Measurements from ENCODE around the gene MAPRE2. TPM values are rescaled to one million over a fixed set of nuclear protein-coding genes. Genes with fewer than 3 reads are reported as not detected.
"Not testable (repeated sequence)": the region's sequence is repeated elsewhere in the genome, so short reads cannot be mapped to it uniquely, and the experiment has no call there.

MAPRE2 gene
- total RNA-seq, 2 donors from 2014 or later = 16.1 to 17.2 TPM

- Histone ChIP-seq H3K9me3 (no peaks in the 10 kb centered on the region), H3K27me3 (replicated peaks; ENCODE audit: insufficient read depth) (no peaks in the 10 kb centered on the region), H3K4me1 (replicated peaks) (no peaks in the 10 kb centered on the region), H3K4me3 (no peak overlapping the region), H3K36me3 (no peaks in the 10 kb centered on the region), H3K27ac (no peak overlapping the region)
- no peak for DNase-seq (ENCODE audit: low spot score)
- intact Hi-C loops (cut with DNase I) = no loop called here
- TF ChIP-seq POLR2AphosphoS5 (IDR thresholded peaks at IDR 0.05) (no peak), CTCF (IDR thresholded peaks at IDR 0.05) (no peak), POLR2A (IDR thresholded peaks at IDR 0.05) (no peak)
Observed at GRCh38 chr18:35167857-35168256, 126.6 kb downstream of the MAPRE2 start.

- H3K4me3 ChIP-seq; intact Hi-C loops (cut with DNase I); H3K9me3 ChIP-seq; H3K4me1 ChIP-seq (replicated peaks); H3K36me3 ChIP-seq; H3K27me3 ChIP-seq (replicated peaks; ENCODE audit: insufficient read depth); H3K27ac ChIP-seq; DNase-seq (ENCODE audit: low spot score): not testable (repeated sequence)
- WGBS = 79% methylated on average over 1 of the region's 1 CpG
Observed at GRCh38 chr18:35170323-35170722, 129.1 kb downstream of the MAPRE2 start.

GRCh38 chr18:35171315-35171987 lies 130.2 kb downstream of the MAPRE2 start:
- Histone ChIP-seq H3K36me3 (no peaks in the 10 kb centered on the region), H3K27ac (no peak overlapping the region), H3K27me3 (replicated peaks; ENCODE audit: insufficient read depth) (no peaks in the 10 kb centered on the region), H3K4me1 (replicated peaks) (no peaks in the 10 kb centered on the region), H3K9me3 (no peaks in the 10 kb centered on the region), H3K4me3 (no peak overlapping the region)
- 11% methylated on average over 5 of the region's 5 CpGs for WGBS
- no peak for DNase-seq (ENCODE audit: low spot score)
- TF ChIP-seq POLR2AphosphoS5 (IDR thresholded peaks at IDR 0.05) = no peak
- no peak for TF ChIP-seq POLR2A (IDR thresholded peaks at IDR 0.05)
- TF ChIP-seq CTCF (IDR thresholded peaks at IDR 0.05) = no peak
- intact Hi-C loops (cut with DNase I) = no loop called here

- H3K4me1 ChIP-seq (replicated peaks) = no peaks in the 10 kb centered on the region
- no peak for DNase-seq (ENCODE audit: low spot score)
- no peaks in the 10 kb centered on the region for H3K9me3 ChIP-seq
- no peak overlapping the region for H3K27ac ChIP-seq
- no peaks in the 10 kb centered on the region for H3K27me3 ChIP-seq (replicated peaks; ENCODE audit: insufficient read depth)
- WGBS = 85% methylated on average over 3 of the region's 3 CpGs
- H3K4me3 ChIP-seq = no peak overlapping the region
- TF ChIP-seq CTCF (IDR thresholded peaks at IDR 0.05) (no peak), POLR2AphosphoS5 (IDR thresholded peaks at IDR 0.05) (no peak), POLR2A (IDR thresholded peaks at IDR 0.05) (no peak)
- intact Hi-C loops (cut with DNase I) = no loop called here
- no peaks in the 10 kb centered on the region for H3K36me3 ChIP-seq
Observed at GRCh38 chr18:35172009-35172408, 130.8 kb downstream of the MAPRE2 start.

- Histone ChIP-seq H3K9me3 (no peaks in the 10 kb centered on the region), H3K27me3 (replicated peaks; ENCODE audit: insufficient read depth) (no peaks in the 10 kb centered on the region), H3K27ac (no peak overlapping the region), H3K36me3 (no peaks in the 10 kb centered on the region), H3K4me1 (replicated peaks) (no peaks in the 10 kb centered on the region), H3K4me3 (no peak overlapping the region)
- intact Hi-C loops (cut with DNase I) = no loop called here
- DNase-seq (ENCODE audit: low spot score) = no peak
- no peak for TF ChIP-seq POLR2A (IDR thresholded peaks at IDR 0.05)
- no peak for TF ChIP-seq CTCF (IDR thresholded peaks at IDR 0.05)
- TF ChIP-seq POLR2AphosphoS5 (IDR thresholded peaks at IDR 0.05) = no peak
- WGBS = 66% methylated on average over 2 of the region's 2 CpGs
Observed at GRCh38 chr18:35172451-35173035, 131.3 kb downstream of the MAPRE2 start.
